Fibroblast of villous mesenchyme (primary cell): ENCODE results near the gene UNC93B1. TPM values are rescaled to one million over a fixed set of nuclear protein-coding genes. Genes with fewer than 3 reads are reported as not detected.

Experiments used
- DNase-seq: peaks from one replicate; pipeline ENCODE4 v3.0.0-alpha.2; 2010; ENCODE audit warnings: low read depth
- H3K4me3 ChIP-seq: 2 replicates; pipeline ENCODE4 v1.5.1; 2011; ENCODE audit warnings: low read depth, mild to moderate bottlenecking, low read length
- CTCF ChIP-seq: IDR thresholded peaks from 2 replicates; pipeline ENCODE4 v1.5.1; 2012; ENCODE audit warnings: low read depth, mild to moderate bottlenecking, low read length; ENCODE audit not compliant: insufficient read depth
- total RNA-seq: library from RNA; depleted of rRNA; stranded (reverse); fragments of >200 nt; gene quantifications from 2 replicates; pipeline ENCODE4 v1.2.3, GENCODE V29; 2012

The UNC93B1 gene
- total RNA-seq, 1 donor, result 14.7 TPM

- peak; percentile 26 for TF ChIP-seq CTCF
- no peak overlapping the region for H3K4me3 ChIP-seq
- DNase-seq, result no peak
Measured at GRCh38 chr11:68021167-68021787, 17.4 kb upstream of the UNC93B1 start.

- peak; percentile 25 for DNase-seq
- no peak overlapping the region for H3K4me3 ChIP-seq
- TF ChIP-seq CTCF, result peak; percentile 41
Measured at GRCh38 chr11:68020575-68020974, 16.7 kb upstream of the UNC93B1 start.

- DNase-seq, result no peak
- no peak for TF ChIP-seq CTCF
- H3K4me3 ChIP-seq, result no peak overlapping the region
Measured at GRCh38 chr11:68019486-68019885, 15.6 kb upstream of the UNC93B1 start.

GRCh38 chr11:68018730-68019190 is 14.9 kb upstream of the UNC93B1 start:
- DNase-seq, result no peak
- no peak overlapping the region for H3K4me3 ChIP-seq
- TF ChIP-seq CTCF, result no peak

- no peak for DNase-seq
- no peak overlapping the region for H3K4me3 ChIP-seq
- TF ChIP-seq CTCF, result no peak
Measured at GRCh38 chr11:68017980-68018729, 14.3 kb upstream of the UNC93B1 start.

- H3K4me3 ChIP-seq, result no peak overlapping the region
- no peak for DNase-seq
Measured at GRCh38 chr11:68016904-68017817, 13.3 kb upstream of the UNC93B1 start.

More at GRCh38 chr11:68016904-68017817, 13.3 kb upstream of the UNC93B1 start:
- no peak for TF ChIP-seq CTCF
